HEK293 (cell line): Measurements from ENCODE around the gene CNOT11.

Experiments
- CTCF ChIA-PET: fragments of 350-600 bp; formaldehyde crosslinking; extraction: SDS; loops from one replicate; lab custom pipeline; 2021; ENCODE audit warnings: antibody characterized with exemption; lab: Yijun Ruan, JAX
- POLR2A ChIA-PET: fragments of 300-600 bp; formaldehyde crosslinking; extraction: SDS; loops from one replicate; lab custom pipeline; 2020; ENCODE audit warnings: antibody characterized with exemption, inconsistent platforms; lab: Yijun Ruan, JAX
- H3K27ac ChIP-seq: fragments of 200-500 bp; sonication (Bioruptor generic); 2 replicates; pipeline ENCODE4 v1.5.1; 2014; ENCODE audit warnings: low read depth, low read length, control low read depth, inconsistent platforms; ENCODE audit errors: extremely low read depth
- H3K36me3 ChIP-seq, 2 experiments: fragments of 200-500 bp in 1 of 2; sonication (Bioruptor generic) in 1 of 2; 1 replicate in 1 of 2; 2 replicates in 1 of 2; pipeline ENCODE4 v1.5.1; 2014 to 2017; ENCODE audit warnings: inconsistent platforms in 2 of 2, low read length in 2 of 2; ENCODE audit not compliant: control insufficient read depth in 2 of 2, insufficient read depth in 1 of 2
- H3K4me1 ChIP-seq: fragments of 200-500 bp; sonication (Bioruptor generic); 2 replicates; pipeline ENCODE4 v1.5.1; 2014; ENCODE audit warnings: mild to moderate bottlenecking, low read length, inconsistent platforms; ENCODE audit not compliant: control insufficient read depth, insufficient read depth
- H3K4me3 ChIP-seq: 2 replicates; pipeline ENCODE4 v1.5.1; 2011; ENCODE audit warnings: low read depth, mild to moderate bottlenecking, control low read depth, low read length, moderate library complexity
- H3K9me3 ChIP-seq: fragments of 200-500 bp; sonication (Bioruptor generic); 2 replicates; pipeline ENCODE4 v1.5.1; 2014; ENCODE audit warnings: low read depth, low read length, inconsistent platforms; ENCODE audit not compliant: control insufficient read depth, insufficient read depth
- KLF10 ChIP-seq: fragments of 450-650 bp; IDR thresholded peaks from 2 replicates; pipeline ENCODE4 v1.5.1; 2018; ENCODE audit warnings: missing biosample characterization, mild to moderate bottlenecking, missing genetic modification characterization
- MZF1 ChIP-seq: fragments of 450-650 bp; formaldehyde crosslinking; IDR thresholded peaks from 2 replicates; pipeline ENCODE4 v1.5.1; 2017; ENCODE audit warnings: missing biosample characterization, missing genetic modification characterization, borderline replicate concordance
- ZBTB17 ChIP-seq: fragments of 450-650 bp; formaldehyde crosslinking; IDR thresholded peaks from 2 replicates; pipeline ENCODE4 v1.5.1; 2016; ENCODE audit warnings: missing biosample characterization, missing genetic modification characterization
- ZBTB48 ChIP-seq: fragments of 450-650 bp; formaldehyde crosslinking; IDR thresholded peaks from 2 replicates; pipeline ENCODE4 v1.5.1; 2016; ENCODE audit warnings: missing biosample characterization, missing genetic modification characterization
- ZFP37 ChIP-seq: fragments of 450-650 bp; formaldehyde crosslinking; IDR thresholded peaks from 2 replicates; pipeline ENCODE4 v1.5.1; 2016; ENCODE audit warnings: missing biosample characterization, missing genetic modification characterization
- ZNF10 ChIP-seq: fragments of 450-650 bp; formaldehyde crosslinking; IDR thresholded peaks from 2 replicates; pipeline ENCODE4 v1.5.1; 2017; ENCODE audit warnings: missing biosample characterization, missing genetic modification characterization
- ZNF121 ChIP-seq: fragments of 450-650 bp; formaldehyde crosslinking; IDR thresholded peaks from 2 replicates; pipeline ENCODE4 v1.5.1; 2016; ENCODE audit warnings: missing biosample characterization, missing genetic modification characterization
- ZNF157 ChIP-seq: fragments of 450-650 bp; formaldehyde crosslinking; IDR thresholded peaks from 2 replicates; pipeline ENCODE4 v1.5.1; 2016; ENCODE audit warnings: missing biosample characterization, missing genetic modification characterization
- ZNF184 ChIP-seq: fragments of 450-650 bp; IDR thresholded peaks from 2 replicates; pipeline ENCODE4 v1.5.1; 2018; ENCODE audit warnings: missing biosample characterization, mild to moderate bottlenecking, missing genetic modification characterization
- ZNF23 ChIP-seq: fragments of 450-650 bp; formaldehyde crosslinking; IDR thresholded peaks from 2 replicates; pipeline ENCODE4 v1.5.1; 2016; ENCODE audit warnings: missing biosample characterization, missing genetic modification characterization, borderline replicate concordance
- ZNF274 ChIP-seq, 2 experiments: fragments of 200-500 bp in 1 of 2; fragments of 450-650 bp in 1 of 2; sonication (Bioruptor generic) in 1 of 2; formaldehyde crosslinking in 1 of 2; IDR thresholded peaks; 2 replicates each; pipeline versions ENCODE4 v1.5.1 to v1.6.1; 2014 to 2016; ENCODE audit warnings: borderline replicate concordance in 1 of 2, inconsistent platforms in 1 of 2, low read length in 1 of 2, missing biosample characterization in 1 of 2, missing genetic modification characterization in 1 of 2
- ZNF292 ChIP-seq: fragments of 450-650 bp; formaldehyde crosslinking; IDR thresholded peaks from 2 replicates; pipeline ENCODE4 v1.5.1; 2016; ENCODE audit warnings: low read depth, missing biosample characterization, missing genetic modification characterization, borderline replicate concordance
- ZNF354C ChIP-seq: fragments of 450-650 bp; formaldehyde crosslinking; IDR thresholded peaks from 2 replicates; pipeline ENCODE4 v1.5.1; 2016; ENCODE audit warnings: missing biosample characterization, missing genetic modification characterization, low read depth, borderline replicate concordance
- ZNF514 ChIP-seq: fragments of 450-650 bp; formaldehyde crosslinking; IDR thresholded peaks from 2 replicates; pipeline ENCODE4 v1.5.1; 2016; ENCODE audit warnings: missing biosample characterization, missing genetic modification characterization
- ZNF530 ChIP-seq: fragments of 450-650 bp; formaldehyde crosslinking; IDR thresholded peaks from 2 replicates; pipeline ENCODE4 v1.5.1; 2016; ENCODE audit warnings: low read depth, missing biosample characterization, missing genetic modification characterization
- ZNF548 ChIP-seq: fragments of 450-650 bp; formaldehyde crosslinking; IDR thresholded peaks from 2 replicates; pipeline ENCODE4 v1.5.1; 2016; ENCODE audit warnings: missing biosample characterization, missing genetic modification characterization
- ZNF555 ChIP-seq: fragments of 450-650 bp; formaldehyde crosslinking; conservative IDR thresholded peaks from 2 replicates; pipeline ENCODE4 v1.5.1; 2017; ENCODE audit warnings: missing biosample characterization, mild to moderate bottlenecking, missing genetic modification characterization, inconsistent platforms
- ZNF571 ChIP-seq: fragments of 450-650 bp; formaldehyde crosslinking; IDR thresholded peaks from 2 replicates; pipeline ENCODE4 v1.5.0; 2017; ENCODE audit warnings: missing biosample characterization, missing genetic modification characterization
- ZNF626 ChIP-seq: fragments of 450-650 bp; sonication (Bioruptor Pico); formaldehyde crosslinking; IDR thresholded peaks from 2 replicates; pipeline ENCODE4 v1.5.1; 2018; ENCODE audit warnings: missing biosample characterization, missing genetic modification characterization, inconsistent platforms
- ZSCAN30 ChIP-seq: fragments of 450-650 bp; IDR thresholded peaks from 2 replicates; pipeline ENCODE4 v1.5.1; 2018; ENCODE audit warnings: missing biosample characterization, mild to moderate bottlenecking, missing genetic modification characterization, moderate library complexity
- TF ChIP-seq, protein P1 (sequence below): fragments of 450-650 bp; formaldehyde crosslinking; IDR thresholded peaks from 2 replicates; pipeline ENCODE4 v1.5.1; 2016; ENCODE audit warnings: missing biosample characterization, missing genetic modification characterization, borderline replicate concordance
- TF ChIP-seq, protein P2 (sequence below): fragments of 450-650 bp; formaldehyde crosslinking; IDR thresholded peaks from 2 replicates; pipeline ENCODE4 v1.5.1; 2016; ENCODE audit warnings: missing biosample characterization, missing genetic modification characterization
- TF ChIP-seq, protein P3 (sequence below): fragments of 450-650 bp; formaldehyde crosslinking; IDR thresholded peaks from 2 replicates; pipeline ENCODE4 v1.5.1; 2016; ENCODE audit warnings: missing biosample characterization, missing genetic modification characterization
- TF ChIP-seq, protein P4 (sequence below): fragments of 450-650 bp; IDR thresholded peaks from 2 replicates; pipeline ENCODE4 v1.5.1; 2018; ENCODE audit warnings: missing biosample characterization, missing genetic modification characterization

Gene CNOT11

DNA sequence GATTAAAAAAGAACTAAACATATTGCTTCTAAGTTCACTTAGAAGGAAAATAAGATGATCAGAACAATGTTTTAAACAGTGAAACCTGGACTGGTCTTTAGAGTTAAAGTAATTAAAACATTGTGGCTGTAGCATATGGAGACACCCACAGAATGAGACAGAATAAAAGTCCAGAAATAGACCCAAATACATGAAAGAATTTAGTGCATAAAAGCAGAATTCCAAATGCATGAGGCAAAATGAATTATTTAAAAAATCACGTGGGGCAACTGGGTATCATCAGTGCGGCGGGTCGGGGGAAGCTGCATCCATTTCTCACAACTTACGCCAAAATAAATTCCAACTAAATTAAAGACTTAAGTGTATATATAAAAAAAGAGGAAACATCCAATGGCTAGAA lies 43.7 kb downstream of the CNOT11 start (continued):
- TF ChIP-seq ZNF555 (tag by site-specific recombination) = no peak
- TF ChIP-seq ZNF571 (tag by site-specific recombination) = no peak
- no peak for TF ChIP-seq ZNF274 (IDR thresholded peaks at IDR 0.05; ENCODE audit: low read length)
- TF ChIP-seq ZNF274 (tag by site-specific recombination; IDR thresholded peaks at IDR 0.05; ENCODE audit: borderline replicate concordance) = no peak
- no peak for TF ChIP-seq ZNF548 (tag by site-specific recombination)
- TF ChIP-seq ZBTB48 (tag by site-specific recombination) = no peak
- TF ChIP-seq ZNF514 = no peak
- TF ChIP-seq ZNF292 (tag by site-specific recombination) = no peak

DNA sequence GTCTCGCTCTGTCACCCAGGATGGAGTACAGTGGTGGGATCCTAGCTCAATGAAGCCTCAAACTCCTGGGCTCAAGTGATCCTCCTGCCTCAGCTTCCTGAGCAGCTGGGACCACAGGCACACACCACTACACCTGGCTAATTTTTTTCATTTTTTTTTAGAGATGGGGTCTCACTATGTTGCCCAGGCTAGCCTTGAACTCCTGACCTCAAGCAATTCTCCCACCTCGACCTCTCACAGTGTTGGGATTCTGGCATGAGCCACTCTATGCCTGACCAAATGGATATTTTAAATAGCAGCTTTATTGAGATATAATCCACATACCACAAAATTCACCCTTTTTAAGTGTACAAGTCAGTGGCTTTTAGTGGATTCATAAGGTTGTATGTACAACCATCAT lies 44.7 kb downstream of the CNOT11 start:
- Histone ChIP-seq H3K4me3 (no peak overlapping the region), H3K27ac (no peak overlapping the region), H3K36me3 (peaks cover 4 to 28% of the 10 kb centered on the region in 2 experiments; a peak in 2 of 3 replicates), H3K9me3 (no peaks in the 10 kb centered on the region), H3K4me1 (no peaks in the 10 kb centered on the region)
- TF ChIP-seq ZNF121 = peak; percentile 65; the same call in 1 of the 2 replicates
- no peak for TF ChIP-seq ZNF555 (tag by site-specific recombination)
- CTCF ChIA-PET = interaction anchor here (0.7 kb wide), 1 partner anchor 185 kb away, joined by 5 read pairs; no protein-coding TSS in a partner anchor
- POLR2A ChIA-PET = interaction anchor here (1.7 kb wide), 1 partner anchor 11 kb away, joined by 5 read pairs; the partner anchor contains the start of gene RNF149

DNA sequence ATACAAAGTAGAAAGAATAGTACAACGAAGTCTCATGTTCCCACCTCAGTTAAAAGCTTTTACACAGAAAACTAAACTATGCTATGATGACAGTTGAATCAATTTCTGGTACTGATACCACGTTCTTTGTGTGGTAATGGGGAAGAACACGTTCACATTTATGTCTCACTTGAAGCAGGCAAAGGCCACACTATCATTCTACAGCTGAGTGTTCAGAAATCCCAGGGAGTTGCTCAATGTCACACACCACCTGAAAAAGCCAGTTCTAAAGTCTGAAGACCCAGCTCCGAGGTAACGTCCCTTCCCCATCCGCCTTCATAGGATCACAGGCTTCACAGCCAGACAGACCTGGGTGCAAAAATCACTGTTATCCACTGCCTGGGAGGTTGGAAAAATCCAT lies 46.9 kb downstream of the CNOT11 start:
- H3K9me3 ChIP-seq = no peaks in the 10 kb centered on the region
- H3K27ac ChIP-seq = no peak overlapping the region
- CTCF ChIA-PET = interaction anchor here (0.7 kb wide), 1 partner anchor 88 kb away, joined by 3 read pairs; no protein-coding TSS in a partner anchor
- POLR2A ChIA-PET = interaction anchor here (1.5 to 2.0 kb wide), 2 partner anchors 9 to 47 kb away, joined by 4 to 10 read pairs; partner anchors contain the start of genes CNOT11 and RNF149
- no peaks in the 10 kb centered on the region for H3K4me1 ChIP-seq
- H3K4me3 ChIP-seq = no peak overlapping the region
- H3K36me3 ChIP-seq = peaks cover 0 to 20% of the 10 kb centered on the region in 2 experiments; a peak in 2 of 3 replicates
- no peak for TF ChIP-seq KLF10 (tag by site-specific recombination)
- no peak for TF ChIP-seq ZNF184 (tag by site-specific recombination)
- TF ChIP-seq ZNF292 (tag by site-specific recombination) = no peak
- TF ChIP-seq, protein P1, sequence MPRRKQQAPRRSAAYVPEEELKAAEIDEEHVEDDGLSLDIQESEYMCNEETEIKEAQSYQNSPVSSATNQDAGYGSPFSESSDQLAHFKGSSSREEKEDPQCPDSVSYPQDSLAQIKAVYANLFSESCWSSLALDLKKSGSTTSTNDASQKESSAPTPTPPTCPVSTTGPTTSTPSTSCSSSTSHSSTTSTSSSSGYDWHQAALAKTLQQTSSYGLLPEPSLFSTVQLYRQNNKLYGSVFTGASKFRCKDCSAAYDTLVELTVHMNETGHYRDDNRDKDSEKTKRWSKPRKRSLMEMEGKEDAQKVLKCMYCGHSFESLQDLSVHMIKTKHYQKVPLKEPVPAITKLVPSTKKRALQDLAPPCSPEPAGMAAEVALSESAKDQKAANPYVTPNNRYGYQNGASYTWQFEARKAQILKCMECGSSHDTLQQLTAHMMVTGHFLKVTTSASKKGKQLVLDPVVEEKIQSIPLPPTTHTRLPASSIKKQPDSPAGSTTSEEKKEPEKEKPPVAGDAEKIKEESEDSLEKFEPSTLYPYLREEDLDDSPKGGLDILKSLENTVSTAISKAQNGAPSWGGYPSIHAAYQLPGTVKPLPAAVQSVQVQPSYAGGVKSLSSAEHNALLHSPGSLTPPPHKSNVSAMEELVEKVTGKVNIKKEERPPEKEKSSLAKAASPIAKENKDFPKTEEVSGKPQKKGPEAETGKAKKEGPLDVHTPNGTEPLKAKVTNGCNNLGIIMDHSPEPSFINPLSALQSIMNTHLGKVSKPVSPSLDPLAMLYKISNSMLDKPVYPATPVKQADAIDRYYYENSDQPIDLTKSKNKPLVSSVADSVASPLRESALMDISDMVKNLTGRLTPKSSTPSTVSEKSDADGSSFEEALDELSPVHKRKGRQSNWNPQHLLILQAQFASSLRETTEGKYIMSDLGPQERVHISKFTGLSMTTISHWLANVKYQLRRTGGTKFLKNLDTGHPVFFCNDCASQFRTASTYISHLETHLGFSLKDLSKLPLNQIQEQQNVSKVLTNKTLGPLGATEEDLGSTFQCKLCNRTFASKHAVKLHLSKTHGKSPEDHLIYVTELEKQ = no peak
- TF ChIP-seq MZF1 (tag by site-specific recombination) = no peak
- TF ChIP-seq, protein P2, sequence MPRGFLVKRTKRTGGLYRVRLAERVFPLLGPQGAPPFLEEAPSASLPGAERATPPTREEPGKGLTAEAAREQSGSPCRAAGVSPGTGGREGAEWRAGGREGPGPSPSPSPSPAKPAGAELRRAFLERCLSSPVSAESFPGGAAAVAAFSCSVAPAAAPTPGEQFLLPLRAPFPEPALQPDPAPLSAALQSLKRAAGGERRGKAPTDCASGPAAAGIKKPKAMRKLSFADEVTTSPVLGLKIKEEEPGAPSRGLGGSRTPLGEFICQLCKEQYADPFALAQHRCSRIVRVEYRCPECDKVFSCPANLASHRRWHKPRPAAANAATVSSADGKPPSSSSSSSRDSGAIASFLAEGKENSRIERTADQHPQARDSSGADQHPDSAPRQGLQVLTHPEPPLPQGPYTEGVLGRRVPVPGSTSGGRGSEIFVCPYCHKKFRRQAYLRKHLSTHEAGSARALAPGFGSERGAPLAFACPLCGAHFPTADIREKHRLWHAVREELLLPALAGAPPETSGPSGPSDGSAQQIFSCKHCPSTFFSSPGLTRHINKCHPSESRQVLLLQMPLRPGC = no peak
- TF ChIP-seq ZSCAN30 (tag by site-specific recombination) = no peak
- no peak for TF ChIP-seq ZNF23 (tag by site-specific recombination)
- TF ChIP-seq ZNF354C (tag by site-specific recombination) = no peak
- TF ChIP-seq, protein P3, sequence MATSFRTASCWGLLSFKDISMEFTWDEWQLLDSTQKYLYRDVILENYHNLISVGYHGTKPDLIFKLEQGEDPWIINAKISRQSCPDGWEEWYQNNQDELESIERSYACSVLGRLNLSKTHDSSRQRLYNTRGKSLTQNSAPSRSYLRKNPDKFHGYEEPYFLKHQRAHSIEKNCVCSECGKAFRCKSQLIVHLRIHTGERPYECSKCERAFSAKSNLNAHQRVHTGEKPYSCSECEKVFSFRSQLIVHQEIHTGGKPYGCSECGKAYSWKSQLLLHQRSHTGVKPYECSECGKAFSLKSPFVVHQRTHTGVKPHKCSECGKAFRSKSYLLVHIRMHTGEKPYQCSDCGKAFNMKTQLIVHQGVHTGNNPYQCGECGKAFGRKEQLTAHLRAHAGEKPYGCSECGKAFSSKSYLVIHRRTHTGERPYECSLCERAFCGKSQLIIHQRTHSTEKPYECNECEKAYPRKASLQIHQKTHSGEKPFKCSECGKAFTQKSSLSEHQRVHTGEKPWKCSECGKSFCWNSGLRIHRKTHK (tag by site-specific recombination) = no peak
- TF ChIP-seq ZFP37 = no peak
- TF ChIP-seq ZNF157 (tag by site-specific recombination) = no peak
- no peak for TF ChIP-seq ZNF626 (tag by site-specific recombination)
- TF ChIP-seq, protein P4, sequence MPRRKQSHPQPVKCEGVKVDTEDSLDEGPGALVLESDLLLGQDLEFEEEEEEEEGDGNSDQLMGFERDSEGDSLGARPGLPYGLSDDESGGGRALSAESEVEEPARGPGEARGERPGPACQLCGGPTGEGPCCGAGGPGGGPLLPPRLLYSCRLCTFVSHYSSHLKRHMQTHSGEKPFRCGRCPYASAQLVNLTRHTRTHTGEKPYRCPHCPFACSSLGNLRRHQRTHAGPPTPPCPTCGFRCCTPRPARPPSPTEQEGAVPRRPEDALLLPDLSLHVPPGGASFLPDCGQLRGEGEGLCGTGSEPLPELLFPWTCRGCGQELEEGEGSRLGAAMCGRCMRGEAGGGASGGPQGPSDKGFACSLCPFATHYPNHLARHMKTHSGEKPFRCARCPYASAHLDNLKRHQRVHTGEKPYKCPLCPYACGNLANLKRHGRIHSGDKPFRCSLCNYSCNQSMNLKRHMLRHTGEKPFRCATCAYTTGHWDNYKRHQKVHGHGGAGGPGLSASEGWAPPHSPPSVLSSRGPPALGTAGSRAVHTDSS (tag by site-specific recombination) = no peak
- no peak for TF ChIP-seq ZBTB17 (tag by site-specific recombination)
- TF ChIP-seq ZNF10 (tag by site-specific recombination) = no peak
- no peak for TF ChIP-seq ZNF530 (tag by site-specific recombination)
